C4-2B (cell line): ENCODE measurements around the gene FBXO8.

ENCODE experiments used
- ZFX ChIP-seq: fragments of 450-650 bp; IDR thresholded peaks from 2 replicates; pipeline ENCODE4 v1.6.1; 2017
- TF ChIP-seq, protein P1 (sequence below): fragments of 450-650 bp; conservative IDR thresholded peaks from 2 replicates; pipeline ENCODE4 v1.5.1; 2017; ENCODE audit warnings: mild to moderate bottlenecking

DNA sequence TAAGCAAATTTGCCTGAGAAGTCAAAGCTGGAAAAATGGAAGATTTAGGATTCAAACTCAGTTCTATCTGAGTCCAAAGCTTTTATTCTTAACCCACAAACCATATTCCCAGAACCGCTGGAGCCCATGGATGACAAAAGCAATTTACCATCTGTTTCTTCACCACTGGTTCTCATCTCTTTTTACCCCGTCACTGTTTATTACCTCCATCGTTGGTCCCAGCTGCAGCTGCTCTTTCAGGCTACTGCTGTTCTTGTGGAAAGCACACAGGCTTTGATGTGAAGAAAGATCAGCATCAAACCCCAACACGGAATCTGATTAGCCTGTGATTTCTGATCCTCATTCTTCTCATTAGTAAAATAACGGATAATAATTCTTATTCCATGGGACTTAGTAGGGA, 9.5 kb downstream of the FBXO8 start:
- TF ChIP-seq, protein P1, sequence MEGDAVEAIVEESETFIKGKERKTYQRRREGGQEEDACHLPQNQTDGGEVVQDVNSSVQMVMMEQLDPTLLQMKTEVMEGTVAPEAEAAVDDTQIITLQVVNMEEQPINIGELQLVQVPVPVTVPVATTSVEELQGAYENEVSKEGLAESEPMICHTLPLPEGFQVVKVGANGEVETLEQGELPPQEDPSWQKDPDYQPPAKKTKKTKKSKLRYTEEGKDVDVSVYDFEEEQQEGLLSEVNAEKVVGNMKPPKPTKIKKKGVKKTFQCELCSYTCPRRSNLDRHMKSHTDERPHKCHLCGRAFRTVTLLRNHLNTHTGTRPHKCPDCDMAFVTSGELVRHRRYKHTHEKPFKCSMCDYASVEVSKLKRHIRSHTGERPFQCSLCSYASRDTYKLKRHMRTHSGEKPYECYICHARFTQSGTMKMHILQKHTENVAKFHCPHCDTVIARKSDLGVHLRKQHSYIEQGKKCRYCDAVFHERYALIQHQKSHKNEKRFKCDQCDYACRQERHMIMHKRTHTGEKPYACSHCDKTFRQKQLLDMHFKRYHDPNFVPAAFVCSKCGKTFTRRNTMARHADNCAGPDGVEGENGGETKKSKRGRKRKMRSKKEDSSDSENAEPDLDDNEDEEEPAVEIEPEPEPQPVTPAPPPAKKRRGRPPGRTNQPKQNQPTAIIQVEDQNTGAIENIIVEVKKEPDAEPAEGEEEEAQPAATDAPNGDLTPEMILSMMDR = no peak
- no peak for TF ChIP-seq ZFX
